DMS153 treated with DMSO at 0.1 percent for 48 hours (cell line): ENCODE data around the gene LSM10.
A peak's percentile ranks its signal among the peaks of the same experiment; 100 is the strongest.

Experiments
- DNase-seq: peaks from one replicate; lab custom pipeline; 2025; ENCODE audit not compliant: unreplicated experiment; lab: John Stamatoyannopoulos, UW

LSM10 gene

DNA sequence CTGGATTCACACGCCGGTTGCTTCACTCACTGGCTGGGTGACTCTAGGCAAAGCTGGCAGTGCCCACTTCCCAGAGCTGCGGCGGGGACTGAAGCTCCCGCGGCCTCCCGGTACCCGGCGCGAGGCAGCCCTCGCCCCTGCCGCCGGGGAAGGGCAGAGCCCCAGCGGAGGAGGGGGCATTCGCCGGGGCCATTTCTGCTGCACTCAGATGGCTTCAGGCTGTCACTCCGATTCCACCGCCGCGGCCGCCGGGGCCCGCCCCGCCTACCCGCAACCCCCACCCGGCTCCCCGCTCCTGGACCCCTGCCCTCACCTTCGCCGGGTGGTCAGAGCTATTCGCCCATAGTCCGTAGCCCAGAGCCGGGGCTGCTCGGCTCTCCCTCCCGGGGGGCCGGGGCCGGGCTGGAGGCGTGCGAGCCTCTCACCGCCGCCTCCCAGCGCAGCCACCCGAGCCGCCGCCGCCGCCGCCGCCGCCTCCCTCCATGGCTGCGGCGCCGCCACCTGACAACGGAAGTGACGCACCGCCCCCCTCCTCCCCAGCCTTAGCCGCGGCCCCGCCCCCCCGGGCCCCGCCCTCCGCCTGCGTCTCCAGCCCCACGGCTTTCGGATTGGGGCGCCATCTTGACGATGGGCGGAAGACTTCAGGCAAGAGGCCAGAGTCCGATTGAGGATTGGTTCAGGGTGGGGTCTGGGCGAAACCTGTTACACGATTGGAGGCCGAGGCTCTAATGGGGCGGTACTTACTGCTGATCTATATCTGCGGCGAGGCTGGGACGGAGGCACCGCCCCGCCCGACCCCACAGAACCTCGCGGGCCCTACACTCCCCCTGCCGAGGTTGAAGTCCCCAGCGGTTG lies 12.1 kb downstream of the LSM10 start, which contains the start of gene STK40:
TSS of gene STK40 (minus strand) at position 515 of the 855 bp plus-strand sequence. CDS start 24,592 bp downstream, outside the sequence.
- DNase-seq, result peak; percentile 100

DNA sequence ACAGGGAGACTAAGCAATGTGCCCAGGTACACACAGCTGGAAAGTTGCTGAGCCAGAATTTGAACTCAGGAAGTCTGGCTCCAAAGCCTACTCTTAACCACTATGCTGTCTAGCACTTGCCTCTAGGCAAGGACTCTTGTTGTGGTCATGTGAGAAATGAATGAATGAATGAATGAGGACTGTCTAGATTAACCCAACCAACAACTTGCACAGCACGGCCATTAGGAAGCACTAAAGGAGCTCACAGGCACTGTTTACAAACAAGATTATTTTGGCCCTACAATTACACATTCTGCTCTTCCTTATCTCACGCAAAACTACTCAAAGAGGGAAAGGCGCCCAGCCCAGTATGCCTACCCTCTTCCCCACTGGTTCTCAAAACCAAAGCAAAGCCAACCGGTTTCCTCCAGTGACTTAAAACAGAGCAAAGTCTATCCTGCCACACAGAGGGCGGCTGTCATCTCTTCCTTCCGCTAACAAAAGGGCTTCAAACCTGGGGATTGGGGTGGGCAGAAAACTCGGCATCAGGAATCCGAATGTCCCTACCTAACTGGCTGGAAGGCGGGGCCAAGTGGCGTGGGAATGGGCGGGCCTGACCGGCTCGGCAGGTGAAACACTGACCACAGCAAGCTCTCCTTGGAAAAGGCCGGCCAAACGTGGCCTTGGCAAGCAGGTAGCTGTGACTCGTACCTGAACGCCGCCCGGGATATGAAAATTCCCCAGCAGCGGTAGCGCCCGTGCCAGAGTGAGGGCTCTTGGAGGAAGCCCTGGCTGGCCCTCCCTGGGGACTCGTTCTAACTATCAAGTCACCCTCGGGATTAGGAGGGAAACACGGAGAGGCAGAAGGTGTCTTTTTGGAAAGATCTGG lies 12.9 kb downstream of the LSM10 start:
- DNase-seq, result peak; percentile 92

DNA sequence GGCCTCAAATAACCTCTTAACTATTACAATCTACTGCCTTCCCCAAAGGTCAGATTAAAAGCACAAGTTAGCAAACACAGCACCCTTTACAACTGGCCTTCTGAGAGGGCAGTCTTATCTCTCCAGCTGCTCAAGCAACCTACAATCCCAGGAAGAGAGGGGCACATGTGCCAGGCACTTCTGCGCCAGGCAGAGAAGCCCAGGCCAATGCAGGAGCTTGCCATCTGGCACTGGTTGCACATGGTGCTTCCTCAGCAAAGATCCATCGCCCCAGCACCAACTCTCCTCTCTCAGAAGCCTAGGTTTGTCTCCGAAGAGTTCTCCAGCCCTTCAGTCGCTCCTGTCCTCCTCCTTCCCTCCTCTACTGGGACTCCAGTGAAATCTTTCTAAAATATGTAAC lies 14.5 kb downstream of the LSM10 start:
- no peak for DNase-seq

DNA sequence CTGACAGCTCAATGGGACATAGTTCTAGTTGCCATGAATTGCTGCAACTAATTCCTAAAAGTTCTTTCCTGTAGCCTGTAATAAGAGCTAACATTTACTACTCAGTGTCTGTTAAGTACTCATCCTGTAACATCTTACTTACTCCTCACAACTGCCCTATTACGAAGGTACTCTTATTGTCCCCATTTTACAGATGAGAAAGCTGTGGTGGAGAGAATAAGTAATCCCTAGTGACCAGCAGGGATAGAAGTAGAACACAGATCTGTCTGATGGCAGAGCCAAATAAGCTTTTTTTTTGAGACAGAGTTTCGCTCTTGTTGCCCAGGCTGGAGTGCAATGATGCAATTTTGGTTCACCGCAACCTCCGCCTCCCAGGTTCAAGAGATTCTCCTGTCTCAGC lies 15.0 kb downstream of the LSM10 start:
- DNase-seq, result no peak

DNA sequence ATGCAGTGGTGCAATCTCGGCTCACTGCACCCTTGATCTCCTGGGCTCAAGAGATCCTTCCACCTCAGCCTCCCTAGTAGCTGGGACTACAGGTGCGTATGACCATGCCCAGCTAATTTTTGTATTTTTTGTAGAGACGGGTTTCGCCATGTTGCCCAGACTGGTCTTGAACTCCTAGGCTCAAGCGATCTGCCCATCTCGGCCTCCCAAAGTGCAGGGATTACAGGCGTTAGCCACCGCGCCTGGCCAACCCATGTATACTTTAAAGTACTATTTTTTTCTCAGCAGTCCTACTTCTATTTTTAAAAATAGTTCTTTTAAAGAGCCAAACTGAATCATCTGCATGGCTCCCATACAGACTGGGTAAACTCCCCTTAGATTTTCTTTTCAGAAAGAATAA lies 15.5 kb downstream of the LSM10 start:
- no peak for DNase-seq

DNA sequence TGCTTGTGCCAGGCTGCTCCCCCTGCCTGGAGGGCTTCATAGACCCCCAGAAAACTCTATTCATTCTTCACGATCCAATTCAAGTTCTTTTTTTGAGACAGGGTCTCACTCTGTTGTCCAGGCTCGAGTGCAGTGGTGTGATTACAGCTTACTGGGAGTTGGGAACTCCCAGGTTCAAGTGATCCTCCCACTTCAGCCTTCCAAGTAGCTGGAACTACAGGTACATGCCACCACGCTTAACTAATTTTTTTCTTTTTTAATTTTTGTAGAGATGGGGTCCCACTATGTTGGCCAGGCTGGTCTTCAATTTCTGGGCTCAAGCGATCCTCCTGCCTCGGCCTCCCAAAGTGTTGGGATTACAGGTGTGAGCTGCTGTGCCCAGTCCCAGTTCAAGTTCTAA lies 16.3 kb downstream of the LSM10 start:
- no peak for DNase-seq

DNA sequence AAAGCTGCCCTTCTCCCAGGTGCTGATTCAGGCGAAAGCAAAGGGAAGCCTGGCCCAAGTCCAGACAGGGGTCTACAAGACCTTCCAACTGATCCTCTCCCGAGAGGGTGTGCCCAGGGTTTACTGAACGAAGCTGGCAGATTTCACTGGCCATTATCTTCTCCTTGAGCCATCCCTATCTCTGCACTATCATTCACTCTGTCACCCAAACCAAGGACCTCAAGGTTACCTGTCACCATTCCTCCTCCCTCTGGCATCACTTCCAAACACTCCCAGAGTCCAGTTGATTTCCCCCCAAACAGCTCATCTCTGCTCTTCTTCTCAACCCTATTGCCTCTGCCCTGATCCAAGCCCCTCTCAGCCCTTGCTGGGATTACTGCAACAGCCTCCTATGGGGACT lies 16.9 kb downstream of the LSM10 start:
- DNase-seq, result no peak

DNA sequence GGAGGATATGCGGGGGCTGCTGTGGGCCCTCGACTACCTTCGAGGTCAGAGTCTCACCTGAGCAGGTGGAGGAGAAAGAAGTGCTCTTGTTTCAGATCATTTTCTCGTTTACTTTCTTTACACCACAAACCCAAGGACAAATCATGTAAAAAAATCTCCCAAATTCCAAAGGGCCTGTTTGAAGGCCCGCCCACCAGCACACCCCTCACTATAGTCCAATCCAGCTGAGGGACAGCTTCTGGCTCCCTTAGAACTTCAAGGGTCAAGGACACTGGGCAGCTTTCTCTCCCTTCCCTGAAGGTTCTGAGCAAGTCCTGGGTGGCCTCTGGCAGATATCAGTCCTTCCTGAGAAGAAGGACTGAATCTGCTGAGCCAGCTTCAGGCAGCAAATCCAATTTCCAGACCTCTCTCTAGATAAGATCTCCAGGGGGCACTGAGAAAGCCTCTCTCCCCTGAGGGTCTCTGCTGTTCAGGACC lies 17.5 kb downstream of the LSM10 start:
- DNase-seq, result no peak

DNA sequence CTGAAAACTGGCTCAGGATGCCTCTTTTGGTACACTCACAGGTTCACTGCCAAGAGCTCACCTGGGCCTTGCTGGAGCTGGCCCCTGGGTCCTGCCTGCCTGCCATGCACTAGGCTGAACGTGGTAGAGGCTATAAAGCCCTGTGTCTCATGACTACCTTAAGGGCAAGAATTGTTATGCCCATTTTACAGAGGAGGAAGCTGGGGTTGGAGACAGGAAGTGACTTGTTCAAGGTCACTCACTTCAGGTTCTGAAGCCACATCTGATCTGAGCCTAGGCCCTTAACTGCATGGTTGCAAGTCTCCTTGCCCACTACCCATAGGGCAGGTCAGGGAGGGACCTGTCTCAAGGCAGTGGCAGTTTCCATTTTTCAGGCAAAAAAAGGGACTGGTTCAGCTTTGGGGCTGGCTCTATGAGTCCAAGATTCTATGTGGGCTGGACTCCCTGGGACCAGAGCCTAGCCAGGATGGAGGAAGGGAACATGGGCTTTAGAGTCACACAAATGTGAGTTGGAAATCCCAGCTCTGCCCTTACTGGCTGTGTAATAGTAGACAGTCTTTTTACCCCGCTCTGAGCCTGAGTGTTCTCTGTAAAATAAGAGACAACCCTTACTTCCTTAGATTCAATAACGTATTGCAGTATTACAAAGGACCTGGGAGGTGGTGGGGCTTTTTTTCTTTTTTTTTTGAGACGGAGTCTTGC lies 19.8 kb downstream of the LSM10 start:
- no peak for DNase-seq

DNA sequence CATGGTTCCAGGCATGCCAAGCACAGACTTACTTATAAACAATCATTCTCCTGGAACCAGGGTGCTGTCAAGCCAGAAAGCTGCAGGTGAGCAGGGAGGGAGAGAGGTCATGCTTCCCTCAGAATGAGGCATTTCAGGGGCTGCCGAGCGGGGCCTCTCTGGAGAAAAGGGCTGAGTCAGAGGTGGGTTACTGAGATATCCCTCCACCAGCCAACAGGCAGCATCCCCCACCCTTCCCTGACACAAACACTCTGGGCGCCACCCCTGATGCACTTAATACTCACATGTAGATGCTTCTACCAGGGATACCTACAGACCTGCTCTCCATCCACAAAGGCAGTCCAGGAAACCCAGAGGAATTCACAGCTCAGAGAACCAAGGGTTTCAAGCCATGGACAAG lies 25.1 kb downstream of the LSM10 start:
- DNase-seq, result no peak

DNA sequence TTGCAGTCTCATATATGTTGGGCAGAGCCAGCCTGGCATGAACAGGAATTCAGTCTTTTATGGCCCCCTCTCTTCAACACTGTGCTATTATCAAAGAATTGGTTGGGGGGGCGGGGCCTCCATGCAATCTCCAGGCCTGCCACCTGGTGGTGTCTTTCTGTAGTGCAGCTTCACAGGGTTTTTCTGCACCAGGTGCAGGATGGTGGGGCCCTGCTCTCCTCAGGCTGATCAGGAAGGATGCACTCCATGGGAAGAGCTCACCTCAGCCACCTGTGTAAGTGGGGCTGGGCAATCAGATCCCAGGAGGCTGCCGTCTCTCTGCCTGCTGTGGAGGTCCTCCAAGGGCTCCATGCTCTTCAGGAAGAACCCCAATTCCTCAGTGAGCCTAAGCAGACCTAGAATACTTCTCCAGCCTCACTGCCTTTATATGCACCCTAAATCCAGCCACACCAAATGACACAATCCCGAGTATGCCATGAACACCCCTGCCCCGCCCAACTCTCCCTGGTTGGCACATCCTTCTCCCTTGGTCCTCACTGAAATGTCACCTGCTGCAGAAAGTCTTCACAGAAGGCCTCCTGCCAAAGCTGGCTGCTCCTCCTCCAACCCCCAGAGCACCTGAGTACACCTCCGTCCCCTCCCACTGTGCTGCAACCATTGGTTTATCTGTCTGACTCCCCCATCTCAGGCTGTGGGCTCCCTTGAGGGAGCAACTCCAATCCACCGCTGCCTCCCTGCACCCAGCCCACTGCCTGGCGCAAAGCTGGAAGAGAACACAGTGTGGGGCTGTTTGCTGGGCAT lies 28.4 kb downstream of the LSM10 start:
- peak; percentile 93 for DNase-seq

DNA sequence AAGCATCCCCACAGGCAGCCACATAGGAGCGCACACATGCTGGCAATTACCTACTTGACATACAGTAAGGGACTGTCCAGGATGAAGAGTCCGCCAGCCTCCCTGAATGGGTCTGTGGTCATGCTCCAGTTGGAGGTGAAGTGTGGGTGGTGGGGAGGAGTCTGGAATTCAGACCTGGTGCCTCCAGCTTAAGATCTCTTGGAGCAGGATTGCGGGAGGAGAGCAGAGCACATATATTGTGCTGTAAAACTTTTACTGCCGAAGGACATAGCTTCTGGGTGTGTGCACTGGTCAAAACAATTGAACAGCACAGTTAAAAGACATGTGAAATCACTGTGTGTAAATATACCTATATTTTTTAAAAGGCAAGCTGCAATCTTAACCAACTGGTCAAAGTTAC lies 29.9 kb downstream of the LSM10 start:
- no peak for DNase-seq

DNA sequence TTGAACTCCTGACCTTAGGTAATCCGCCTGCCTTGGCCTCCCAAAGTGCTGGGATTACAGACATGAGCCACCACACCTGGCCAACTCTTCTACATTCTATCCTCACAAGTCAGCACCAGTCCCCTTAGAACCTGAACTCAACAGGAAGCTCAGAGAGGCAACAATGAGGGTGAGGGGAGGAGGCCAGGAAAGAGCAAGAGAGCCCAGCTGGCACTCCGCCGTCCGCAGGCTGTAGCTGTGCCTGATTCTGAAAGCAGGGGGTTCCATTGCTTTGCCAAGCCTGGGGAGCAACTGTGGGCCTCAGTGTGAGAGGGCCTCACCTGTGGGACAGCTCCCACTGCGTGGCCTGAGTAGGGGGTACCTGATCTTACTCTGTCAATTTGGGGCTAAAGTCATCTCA lies 30.6 kb downstream of the LSM10 start:
- no peak for DNase-seq

DNA sequence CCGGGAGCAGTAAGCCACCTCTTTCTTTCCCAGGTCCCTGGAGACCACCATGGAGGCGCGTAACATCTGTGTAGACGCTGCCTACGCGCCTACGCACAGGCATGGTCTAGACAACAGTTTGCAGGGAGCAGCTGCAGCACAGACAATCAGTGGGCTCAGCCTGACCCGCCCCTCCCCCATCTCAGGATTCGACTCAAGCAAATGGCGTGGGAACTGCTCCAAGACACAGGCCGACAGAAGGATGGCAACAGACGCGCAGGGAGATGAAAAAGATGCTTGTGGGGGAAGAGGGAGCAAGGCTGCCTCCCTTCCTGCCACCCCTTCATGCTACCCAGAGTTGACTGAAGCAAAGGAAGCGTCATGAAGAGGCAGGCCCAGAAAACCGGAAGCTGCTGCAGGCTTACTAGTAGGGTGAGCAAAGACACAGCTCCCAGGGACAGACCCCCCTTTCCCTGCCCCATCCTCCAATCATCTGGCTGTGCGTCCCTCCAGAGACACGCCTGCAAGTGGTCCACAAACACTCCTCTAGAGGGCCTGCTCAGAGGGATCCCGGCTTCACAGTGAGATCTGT lies 31.5 kb downstream of the LSM10 start:
- DNase-seq, result no peak

DNA sequence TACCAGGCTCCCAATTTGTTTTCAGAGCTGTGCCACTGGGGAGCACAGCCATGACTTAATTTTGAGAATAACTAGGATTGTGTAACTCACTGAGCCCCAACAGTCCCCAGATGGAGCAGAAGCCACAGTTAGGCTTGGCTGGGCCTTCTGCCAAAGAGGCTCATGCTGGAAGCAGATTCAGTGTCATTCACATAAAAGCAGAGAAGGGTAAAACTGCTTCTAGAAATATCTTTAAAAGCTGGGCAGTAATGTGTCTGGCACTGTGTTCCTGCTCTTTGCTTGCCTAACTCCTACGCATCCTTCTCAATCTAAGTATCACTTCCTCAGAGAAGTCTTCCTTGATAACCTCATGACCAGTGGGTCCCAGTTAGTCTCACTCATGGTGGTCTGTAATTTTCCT lies 32.3 kb downstream of the LSM10 start:
- no peak for DNase-seq

DNA sequence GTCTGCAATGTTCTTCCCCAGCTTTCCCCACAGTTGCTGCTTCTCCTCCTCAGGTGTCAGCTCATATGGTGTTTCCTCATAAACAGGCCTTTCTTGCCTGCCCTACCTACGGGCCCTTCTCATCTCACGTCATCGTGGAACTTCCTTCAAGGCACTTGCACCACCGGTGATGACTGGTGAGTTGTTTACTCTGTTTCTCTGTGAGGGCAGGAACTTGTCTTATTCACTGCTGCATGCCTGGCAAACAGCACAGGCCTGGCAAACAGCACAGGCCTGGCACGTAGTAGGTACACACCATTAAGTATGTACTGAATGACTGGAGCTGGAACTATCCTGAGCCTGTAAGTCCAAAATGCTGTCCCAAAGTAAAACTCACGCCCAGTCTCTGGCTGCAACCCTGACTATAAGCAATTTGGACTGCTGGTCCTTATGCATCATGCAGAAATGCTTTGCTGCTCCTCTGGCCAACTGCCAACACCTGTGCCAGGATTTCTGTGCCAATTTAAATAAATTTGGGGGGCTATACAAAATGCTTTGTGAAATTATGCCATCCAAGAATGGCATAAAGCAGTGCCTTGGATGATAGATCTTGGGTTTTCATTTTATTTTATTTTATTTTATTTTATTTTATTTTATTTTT lies 37.7 kb downstream of the LSM10 start:
- DNase-seq, result no peak

DNA sequence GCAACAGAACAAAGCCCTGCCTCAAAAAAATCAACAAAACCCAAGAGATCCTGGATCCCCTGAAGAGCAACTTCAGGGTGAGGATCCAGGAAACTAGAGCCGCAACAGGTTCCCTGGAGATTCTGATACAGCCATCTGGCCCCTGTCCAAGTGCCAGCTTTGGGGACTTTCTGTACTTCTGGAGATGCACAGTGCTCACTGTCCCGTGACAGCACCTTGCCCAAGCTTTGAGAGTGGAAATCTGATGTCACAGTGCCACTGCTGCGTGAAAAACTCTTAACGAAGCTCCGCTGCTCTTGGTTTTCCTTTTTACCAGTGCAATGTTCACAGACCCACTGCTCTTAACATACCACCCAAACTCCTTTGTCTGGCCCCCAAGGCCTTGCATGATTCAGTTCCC lies 38.3 kb downstream of the LSM10 start:
- no peak for DNase-seq

DNA sequence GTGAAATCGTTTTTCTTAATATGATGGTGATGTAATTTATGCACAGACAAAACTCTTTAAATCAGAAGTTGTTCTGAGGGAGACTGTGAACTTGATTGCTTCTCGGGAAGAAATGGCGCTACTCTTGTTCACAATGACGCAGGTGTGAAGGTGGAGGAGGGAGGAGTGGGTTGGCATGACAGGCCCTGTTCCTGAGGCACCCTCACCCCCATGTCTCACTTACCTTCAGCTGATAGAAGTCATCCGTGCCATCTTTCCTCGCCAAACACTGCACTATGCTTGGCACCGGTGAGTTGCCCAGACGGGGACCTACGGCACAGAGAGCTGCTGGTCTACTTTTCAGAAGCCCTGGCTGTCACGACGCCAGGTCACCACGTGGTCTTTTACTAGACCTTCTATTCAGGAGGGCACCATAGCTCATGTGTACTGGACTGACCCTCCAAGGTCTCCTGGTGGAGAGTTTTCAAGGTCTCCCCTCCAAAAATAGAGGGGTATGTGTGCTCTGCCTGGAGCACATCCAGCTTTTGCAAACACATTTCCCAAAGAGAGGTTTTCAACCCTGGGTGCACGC lies 39.1 kb downstream of the LSM10 start:
- no peak for DNase-seq

DNA sequence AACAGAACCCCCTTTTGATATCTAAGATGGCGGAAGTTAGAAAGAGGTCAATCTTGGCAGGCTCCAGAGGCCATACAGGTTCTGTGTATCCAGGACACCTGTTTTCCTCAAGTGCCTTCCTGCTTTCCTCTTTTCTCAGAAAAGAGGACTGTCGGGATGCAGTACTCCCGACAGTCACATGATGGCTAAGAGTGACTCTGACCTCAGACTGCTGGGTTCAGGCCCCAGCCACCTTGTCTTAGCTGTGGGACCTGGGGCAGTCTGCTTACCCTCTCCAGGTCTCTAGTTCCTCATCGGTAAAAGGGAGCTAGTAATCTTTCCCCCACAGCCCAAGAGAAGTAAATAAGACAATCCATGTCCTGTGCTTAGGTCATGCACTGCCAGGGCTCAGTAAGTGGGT lies 41.9 kb downstream of the LSM10 start:
- DNase-seq, result no peak
